GM12878 (cell line): ENCODE data around the gene PCSK2. TPM values are rescaled to one million over a fixed set of nuclear protein-coding genes. Genes with fewer than 3 reads are reported as not detected.
A peak's percentile ranks its signal among the peaks of the same experiment; 100 is the strongest.

ENCODE experiments used
- ATAC-seq: fragments of 200-7000 bp; cut with Tn5 transposase; 3 replicates; pipeline ENCODE4 v1.9.1; 2020; ENCODE audit warnings: mild to moderate bottlenecking, moderate library complexity
- BruUV-seq: library from RNA; stranded (reverse); fragments of 400-500 nt; replicated peaks from 2 replicates; lab custom pipeline; 2021; lab: Mats Ljungman, UMichigan
- CTCF ChIA-PET: fragments of 300-600 bp; sonication (Branson Sonifier 250); formaldehyde crosslinking; extraction: SDS; loops from one replicate; lab custom pipeline; 2021; ENCODE audit warnings: inconsistent platforms; lab: Yijun Ruan, JAX
- POLR2A ChIA-PET: fragments of 350-600 bp; formaldehyde crosslinking; extraction: SDS; loops from one replicate; lab custom pipeline; 2021; ENCODE audit warnings: inconsistent platforms; lab: Charles Lee
- RAD21 ChIA-PET: fragments of 300-600 bp; sonication (Branson Sonifier 250); formaldehyde crosslinking; loops from one replicate; lab custom pipeline; 2023; ENCODE audit warnings: antibody characterized with exemption; ENCODE audit not compliant: unreplicated experiment; lab: Charles Lee
- SMC1A ChIA-PET: fragments of 300-600 bp; sonication (Branson Sonifier 250); formaldehyde crosslinking; loops from one replicate; lab custom pipeline; 2023; ENCODE audit not compliant: unreplicated experiment, uncharacterized antibody; lab: Charles Lee
- DNase-seq: peaks from one replicate; pipeline ENCODE4 v3.0.0-alpha.2; 2011; ENCODE audit warnings: low read depth, low spot score
- FAIRE-seq: peaks from 3 replicates; lab custom pipeline; 2011; peaks lifted over from hg19 to GRCh38; lab: Jason Lieb, UNC
- H2AFZ ChIP-seq: 2 replicates; pipeline ENCODE4 v1.6.0; 2011; ENCODE audit warnings: low read depth, low read length, control low read depth; ENCODE audit not compliant: control insufficient read depth
- H3K27ac ChIP-seq: 2 replicates; pipeline ENCODE4 v1.5.1; 2011; ENCODE audit warnings: control low read depth; ENCODE audit not compliant: control insufficient read depth, insufficient read depth
- H3K27me3 ChIP-seq, 2 experiments: replicated peaks in 1 of 2; 2 replicates each; pipeline versions ENCODE4 v1.6.0 to v1.6.1; 2011; ENCODE audit warnings: low read length in 1 of 2; ENCODE audit not compliant: control insufficient read depth in 2 of 2, insufficient read depth in 2 of 2
- H3K36me3 ChIP-seq, 2 experiments: 2 replicates each; pipeline ENCODE4 v1.5.1; 2011; ENCODE audit warnings: low read length in 1 of 2; ENCODE audit not compliant: control insufficient read depth in 2 of 2, insufficient read depth in 2 of 2
- H3K4me1 ChIP-seq: 2 replicates; pipeline ENCODE4 v1.6.1; 2011; ENCODE audit warnings: mild to moderate bottlenecking, low read length, moderate library complexity, mixed read lengths; ENCODE audit not compliant: control insufficient read depth, insufficient read depth
- H3K4me2 ChIP-seq: 2 replicates; pipeline ENCODE4 v1.6.0; 2011; ENCODE audit warnings: control low read depth; ENCODE audit not compliant: control insufficient read depth, insufficient read depth
- H3K4me3 ChIP-seq: fragments of 200-600 bp; sonication (generic); 2 replicates; pipeline ENCODE4 v1.5.1; 2016
- H3K79me2 ChIP-seq: 2 replicates; pipeline ENCODE4 v1.6.0; 2011; ENCODE audit warnings: low read length; ENCODE audit not compliant: control insufficient read depth, insufficient read depth
- H3K9ac ChIP-seq: 2 replicates; pipeline ENCODE4 v1.8.0; 2011; ENCODE audit warnings: low read length, control low read depth, mixed read lengths; ENCODE audit not compliant: control insufficient read depth, insufficient read depth
- H3K9me3 ChIP-seq: replicated peaks from 3 replicates; pipeline ENCODE4 v1.5.1; 2011; ENCODE audit warnings: mild to moderate bottlenecking, low read length; ENCODE audit not compliant: control insufficient read depth, insufficient read depth
- H4K20me1 ChIP-seq: 2 replicates; pipeline ENCODE4 v1.6.0; 2011; ENCODE audit not compliant: control insufficient read depth, insufficient read depth
- HDGF ChIP-seq: fragments of 450-650 bp; IDR thresholded peaks from 2 replicates; pipeline ENCODE4 v1.6.1; 2016; ENCODE audit warnings: antibody characterized with exemption
- POLR2A ChIP-seq: IDR thresholded peaks from 2 replicates; pipeline ENCODE4 v1.6.1; 2011; ENCODE audit warnings: low read depth, mild to moderate bottlenecking, low read length
- REST ChIP-seq: IDR thresholded peaks from 2 replicates; pipeline ENCODE4 v1.6.1; 2012; ENCODE audit warnings: mild to moderate bottlenecking, low read depth, low read length
- ZBTB40 ChIP-seq: fragments of 450-650 bp; IDR thresholded peaks from 2 replicates; pipeline ENCODE4 v1.6.1; 2016; ENCODE audit warnings: mild to moderate bottlenecking, moderate library complexity, borderline replicate concordance
- WGBS: methylation state at CpG from one replicate; pipeline ENCODE4 v1.1.6; 2016; ENCODE audit warnings: low lambda C conversion rate; ENCODE audit not compliant: insufficient replicate concordance, insufficient coverage; ENCODE audit errors: missing lambda C conversion rate; 5-methylcytosine and 5-hydroxymethylcytosine counted together
- in situ Hi-C: fragments of 300-500 bp; cut with MboI; formaldehyde crosslinking; loops from 9 replicates; pipeline ENCODE4 v1.14.3; 2018; ENCODE audit warnings: mixed read lengths
- intact Hi-C: fragments of 100-400 bp; cut with micrococcal nuclease; formaldehyde crosslinking; loops from one replicate; pipeline ENCODE4 v1.14.2; 2022; ENCODE audit not compliant: unreplicated experiment
- polyA plus RNA-seq, 11 experiments: library from polyadenylated mRNA; depleted of rRNA in 4 of 11; unstranded in 6 of 11; stranded (reverse) in 5 of 11; fragments of >200 nt; fragmentation: Nextera tagmentation in 4 of 11; fragmentation: Illumina TruSeq in 1 of 11; extraction: Ambion mirVana in 4 of 11; extraction: Trizol in 1 of 11; gene quantifications; 1 replicate in 1 of 11; 2 replicates in 10 of 11; pipeline versions ENCODE4 v1.2.1 to v1.2.3, GENCODE V29; 2011 to 2016; ENCODE audit warnings: inconsistent platforms in 2 of 11, missing spikeins in 2 of 11, low read depth in 1 of 11
- total RNA-seq, 4 experiments: library from RNA; depleted of rRNA in 3 of 4; stranded (reverse); fragments of >200 nt in 3 of 4; fragmentation: Illumina TruSeq in 1 of 4; extraction: Trizol in 1 of 4; gene quantifications; 2 replicates each; pipeline versions ENCODE4 v1.2.1 to v1.2.3, GENCODE V29; 2013 to 2021

PCSK2 gene
- total and polyA plus RNA-seq, 10 of the 15 experiments (the other 5 are each of a cell fraction or from before 2014, with no cell fraction given) = not detected

- ChIA-PET RAD21 (no interaction called here), CTCF (no interaction called here), POLR2A (no interaction called here), SMC1A (no interaction called here)
- TF ChIP-seq POLR2A = no peak
- no peak for TF ChIP-seq HDGF
- TF ChIP-seq ZBTB40 = no peak
- peak; percentile 68; the same call in 1 of the 2 replicates for TF ChIP-seq REST
- Histone ChIP-seq H2AFZ (no peak overlapping the region), H3K36me3 (no peaks in the 10 kb centered on the region), H3K4me2 (no peak overlapping the region), H3K9ac (no peak overlapping the region), H3K9me3 (no peaks in the 10 kb centered on the region), H4K20me1 (no peaks in the 10 kb centered on the region), H3K27ac (no peak overlapping the region), H3K4me3 (no peak overlapping the region), H3K4me1 (no peaks in the 10 kb centered on the region), H3K79me2 (no peaks in the 10 kb centered on the region), H3K27me3 (peaks cover 5 to 12% of the 10 kb centered on the region in 2 experiments; a peak in 2 of 4 replicates)
- ATAC-seq = no peak
- FAIRE-seq = no peak
- DNase-seq = no peak
- intact Hi-C loops = no loop called here
- 16% methylated on average over 35 of the region's 35 CpGs for WGBS
- in situ Hi-C loops = loop anchor here (25.0 kb wide), 1 partner anchor 166 kb away; no protein-coding TSS in a partner anchor
- BruUV-seq = no TSS peak
These were observed 1.1 kb downstream of the PCSK2 start for GRCh38 chr20:17227669-17228623.
